ENCODE results near the gene RAB35.

RAB35 gene

DNA sequence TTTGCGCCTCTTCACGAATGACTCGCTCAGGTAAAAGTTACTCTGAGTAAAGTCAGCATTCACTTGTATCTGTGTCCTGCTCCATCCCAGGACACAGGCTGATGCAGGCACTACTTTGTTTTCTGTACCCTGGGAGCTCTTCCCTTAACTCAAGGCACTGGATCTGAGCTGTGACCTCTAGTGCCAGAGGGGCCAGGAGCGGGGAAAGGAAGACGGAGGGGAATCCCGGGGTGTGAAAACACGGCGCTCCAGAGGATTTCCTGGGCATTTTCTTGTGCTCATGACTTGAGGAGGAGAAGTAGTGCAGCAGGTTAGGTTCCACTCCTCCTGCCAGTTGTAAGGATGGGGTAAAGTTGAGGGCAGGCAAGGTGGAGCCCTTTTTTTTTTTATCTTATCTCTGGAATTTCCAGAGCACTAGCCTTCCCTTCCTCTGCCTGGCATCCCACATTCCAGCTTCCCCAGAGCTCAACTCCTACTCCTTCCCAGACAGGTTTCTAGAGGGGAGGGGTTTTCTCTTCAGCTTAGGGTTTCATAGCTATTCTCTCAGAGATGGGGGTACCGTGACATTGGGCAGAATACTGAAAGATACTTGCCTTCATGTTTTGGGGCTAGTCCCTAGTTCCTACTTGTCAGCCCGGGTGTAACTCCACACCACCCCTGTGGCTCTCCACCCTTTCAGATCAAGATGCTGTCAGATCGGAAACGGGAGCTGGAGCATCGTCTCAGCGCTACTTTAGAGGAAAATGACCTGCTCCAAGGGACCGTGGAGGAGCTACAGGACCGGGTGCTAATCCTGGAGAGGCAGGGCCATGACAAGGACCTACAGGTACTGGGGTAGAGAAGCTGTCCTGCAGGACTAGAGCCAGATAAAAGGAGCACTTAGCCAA is 52.3 kb downstream of the RAB35 start:
- Histone ChIP-seq H3K27ac (ENCODE audit: low read depth, low read length) (no peak overlapping the region), H3F3A (ENCODE audit: control insufficient read depth, insufficient read depth) (no peaks in the 10 kb centered on the region), H3K79me2 (ENCODE audit: control insufficient read depth, low read length) (no peaks in the 10 kb centered on the region), H3K9me3 (ENCODE audit: control insufficient read depth, insufficient read depth, low read length) (no peaks in the 10 kb centered on the region), H3K27me3 (ENCODE audit: control insufficient read depth, low read length) (no peaks in the 10 kb centered on the region), H3K9me2 (replicated peaks; ENCODE audit: control insufficient read depth, low read length) (no peaks in the 10 kb centered on the region), H3K4me2 (ENCODE audit: low read length) (no peak overlapping the region), H3K4me1 (ENCODE audit: control insufficient read depth, low read length) (no peaks in the 10 kb centered on the region), H4K20me1 (ENCODE audit: control insufficient read depth, insufficient read depth, low read depth, low read length) (0 out of 2 replicates have a peak, but pooled peaks cover 2% of the 10 kb centered on the region), H3K36me3 (ENCODE audit: control insufficient read depth, low read length) (no peaks in the 10 kb centered on the region), H3K4me3 (ENCODE audit: low read length) (no peak overlapping the region)
- no peak for TF ChIP-seq EZH2phosphoT487 (IDR thresholded peaks at IDR 0.05; ENCODE audit: borderline replicate concordance, low read length)
- TF ChIP-seq, protein P1, sequence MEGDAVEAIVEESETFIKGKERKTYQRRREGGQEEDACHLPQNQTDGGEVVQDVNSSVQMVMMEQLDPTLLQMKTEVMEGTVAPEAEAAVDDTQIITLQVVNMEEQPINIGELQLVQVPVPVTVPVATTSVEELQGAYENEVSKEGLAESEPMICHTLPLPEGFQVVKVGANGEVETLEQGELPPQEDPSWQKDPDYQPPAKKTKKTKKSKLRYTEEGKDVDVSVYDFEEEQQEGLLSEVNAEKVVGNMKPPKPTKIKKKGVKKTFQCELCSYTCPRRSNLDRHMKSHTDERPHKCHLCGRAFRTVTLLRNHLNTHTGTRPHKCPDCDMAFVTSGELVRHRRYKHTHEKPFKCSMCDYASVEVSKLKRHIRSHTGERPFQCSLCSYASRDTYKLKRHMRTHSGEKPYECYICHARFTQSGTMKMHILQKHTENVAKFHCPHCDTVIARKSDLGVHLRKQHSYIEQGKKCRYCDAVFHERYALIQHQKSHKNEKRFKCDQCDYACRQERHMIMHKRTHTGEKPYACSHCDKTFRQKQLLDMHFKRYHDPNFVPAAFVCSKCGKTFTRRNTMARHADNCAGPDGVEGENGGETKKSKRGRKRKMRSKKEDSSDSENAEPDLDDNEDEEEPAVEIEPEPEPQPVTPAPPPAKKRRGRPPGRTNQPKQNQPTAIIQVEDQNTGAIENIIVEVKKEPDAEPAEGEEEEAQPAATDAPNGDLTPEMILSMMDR (IDR thresholded peaks at IDR 0.05; ENCODE audit: low read depth, low read length, poor library complexity, severe bottlenecking) = no peak

DNA sequence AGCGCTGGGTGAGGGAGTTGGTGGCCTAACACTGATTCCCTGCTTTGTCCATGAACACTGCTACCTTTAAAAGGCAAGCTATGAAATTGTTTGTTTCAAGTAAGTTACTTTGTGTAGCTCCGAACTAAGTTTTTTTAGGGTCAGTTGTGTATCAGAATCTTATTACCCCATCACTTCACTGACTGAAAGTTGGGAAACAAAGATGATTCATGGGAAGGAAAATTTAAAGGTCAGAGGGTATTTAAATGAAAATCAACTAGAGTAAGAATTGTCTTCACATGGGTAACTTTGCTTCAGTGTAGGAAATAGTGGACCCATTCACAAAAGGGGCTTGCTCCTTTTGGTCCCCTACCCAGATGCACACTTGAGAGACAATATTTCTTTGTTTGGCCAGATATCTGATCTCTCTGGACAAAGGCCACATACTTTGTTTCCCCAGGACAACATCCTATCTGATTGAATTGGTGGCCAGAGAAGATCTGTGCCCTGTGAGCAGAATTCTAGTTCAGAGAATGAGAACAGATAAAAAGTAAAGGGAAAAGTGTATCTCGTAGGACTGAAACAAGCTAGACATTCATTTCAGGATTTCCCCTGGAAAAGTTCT is 53.5 kb downstream of the RAB35 start:
- no peaks in the 10 kb centered on the region for H3K9me2 ChIP-seq (replicated peaks; ENCODE audit: control insufficient read depth, low read length)
- H4K20me1 ChIP-seq (ENCODE audit: control insufficient read depth, insufficient read depth, low read depth, low read length) = 0 out of 2 replicates have a peak, but pooled peaks cover 2% of the 10 kb centered on the region
- H3K4me2 ChIP-seq (ENCODE audit: low read length) = no peak overlapping the region
- H3K27ac ChIP-seq (ENCODE audit: low read depth, low read length) = no peak overlapping the region
- H3F3A ChIP-seq (ENCODE audit: control insufficient read depth, insufficient read depth) = no peaks in the 10 kb centered on the region
- H3K4me3 ChIP-seq (ENCODE audit: low read length) = no peak overlapping the region
- no peaks in the 10 kb centered on the region for H3K4me1 ChIP-seq (ENCODE audit: control insufficient read depth, low read length)
- H3K79me2 ChIP-seq (ENCODE audit: control insufficient read depth, low read length) = no peaks in the 10 kb centered on the region
- TF ChIP-seq, protein P1 (IDR thresholded peaks at IDR 0.05; ENCODE audit: low read depth, low read length, poor library complexity, severe bottlenecking) = no peak
- TF ChIP-seq EZH2phosphoT487 (IDR thresholded peaks at IDR 0.05; ENCODE audit: borderline replicate concordance, low read length) = no peak
- no peaks in the 10 kb centered on the region for H3K36me3 ChIP-seq (ENCODE audit: control insufficient read depth, low read length)
- H3K9me3 ChIP-seq (ENCODE audit: control insufficient read depth, insufficient read depth, low read length) = no peaks in the 10 kb centered on the region
- H3K27me3 ChIP-seq (ENCODE audit: control insufficient read depth, low read length) = no peaks in the 10 kb centered on the region

DNA sequence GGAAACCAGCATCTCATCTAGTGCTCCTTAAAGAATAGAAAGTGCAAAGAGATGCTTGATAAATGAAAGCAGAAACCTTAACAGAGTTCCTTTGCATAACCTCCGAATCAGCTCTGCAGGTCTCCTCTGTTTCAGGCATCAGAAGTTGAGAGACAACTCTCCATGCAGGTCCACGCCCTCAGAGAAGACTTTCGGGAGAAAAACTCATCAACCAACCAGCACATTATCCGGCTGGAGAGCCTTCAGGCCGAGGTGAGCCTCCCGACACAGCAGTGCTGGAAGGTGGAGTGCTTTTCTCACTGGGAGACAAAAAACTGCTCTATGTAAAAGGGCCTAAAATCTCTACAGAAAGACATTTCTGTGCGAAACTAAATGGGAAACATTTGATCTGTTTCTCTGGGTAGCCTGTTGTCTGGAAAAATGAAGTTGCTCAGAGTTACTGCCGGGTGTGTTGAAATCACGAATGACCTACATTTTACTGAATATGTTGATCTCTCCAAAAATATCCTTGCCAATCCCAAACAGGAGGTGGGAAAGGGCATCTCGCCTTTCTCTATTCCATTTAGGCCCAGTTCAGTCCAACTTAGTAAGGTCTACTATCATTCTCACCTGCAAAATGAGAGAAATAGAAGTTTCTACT is 54.9 kb downstream of the RAB35 start:
- no peaks in the 10 kb centered on the region for H3K9me2 ChIP-seq (replicated peaks; ENCODE audit: control insufficient read depth, low read length)
- no peaks in the 10 kb centered on the region for H3K9me3 ChIP-seq (ENCODE audit: control insufficient read depth, insufficient read depth, low read length)
- no peak overlapping the region for H3K4me3 ChIP-seq (ENCODE audit: low read length)
- no peak for TF ChIP-seq EZH2phosphoT487 (IDR thresholded peaks at IDR 0.05; ENCODE audit: borderline replicate concordance, low read length)
- TF ChIP-seq, protein P1 (IDR thresholded peaks at IDR 0.05; ENCODE audit: low read depth, low read length, poor library complexity, severe bottlenecking) = no peak
- no peaks in the 10 kb centered on the region for H3K79me2 ChIP-seq (ENCODE audit: control insufficient read depth, low read length)
- no peak overlapping the region for H3K4me2 ChIP-seq (ENCODE audit: low read length)
- H3K36me3 ChIP-seq (ENCODE audit: control insufficient read depth, low read length) = no peaks in the 10 kb centered on the region
- no peaks in the 10 kb centered on the region for H3K4me1 ChIP-seq (ENCODE audit: control insufficient read depth, low read length)
- H3K27me3 ChIP-seq (ENCODE audit: control insufficient read depth, low read length) = no peaks in the 10 kb centered on the region
- no peak overlapping the region for H3K27ac ChIP-seq (ENCODE audit: low read depth, low read length)
- no peaks in the 10 kb centered on the region for H3F3A ChIP-seq (ENCODE audit: control insufficient read depth, insufficient read depth)
- 0 out of 2 replicates have a peak, but pooled peaks cover 2% of the 10 kb centered on the region for H4K20me1 ChIP-seq (ENCODE audit: control insufficient read depth, insufficient read depth, low read depth, low read length)
